AG10803 (cell line): ENCODE results near the gene DIP2A.
"Not testable (repeated sequence)": the region's sequence is repeated elsewhere in the genome, so short reads cannot be mapped to it uniquely, and the experiment has no call there.

Experiments used
- DNase-seq: peaks from one replicate; pipeline ENCODE4 v3.0.0; 2010; ENCODE audit warnings: low read depth
- H3K4me3 ChIP-seq: 2 replicates; pipeline ENCODE4 v1.5.1; 2011; ENCODE audit warnings: mild to moderate bottlenecking, low read length, control low read depth
- CTCF ChIP-seq: conservative IDR thresholded peaks from 2 replicates; pipeline ENCODE4 v1.5.1; 2011; ENCODE audit warnings: mild to moderate bottlenecking, low read length, control low read depth, inconsistent platforms

Gene DIP2A

GRCh38 chr21:46431448-46431847 lies 27.2 kb upstream of the DIP2A start:
- no peak for TF ChIP-seq CTCF
- H3K4me3 ChIP-seq: no peak overlapping the region
- DNase-seq: no peak

GRCh38 chr21:46431884-46432488 lies 26.7 kb upstream of the DIP2A start:
- H3K4me3 ChIP-seq: no peak overlapping the region
- no peak for TF ChIP-seq CTCF
- DNase-seq: no peak

- not testable (repeated sequence) for DNase-seq, H3K4me3 ChIP-seq
Observed at GRCh38 chr21:46433116-46433515, 25.6 kb upstream of the DIP2A start.

GRCh38 chr21:46434322-46434958 lies 24.3 kb upstream of the DIP2A start:
- DNase-seq: no peak
- H3K4me3 ChIP-seq: no peak overlapping the region
- TF ChIP-seq CTCF: no peak

DNA sequence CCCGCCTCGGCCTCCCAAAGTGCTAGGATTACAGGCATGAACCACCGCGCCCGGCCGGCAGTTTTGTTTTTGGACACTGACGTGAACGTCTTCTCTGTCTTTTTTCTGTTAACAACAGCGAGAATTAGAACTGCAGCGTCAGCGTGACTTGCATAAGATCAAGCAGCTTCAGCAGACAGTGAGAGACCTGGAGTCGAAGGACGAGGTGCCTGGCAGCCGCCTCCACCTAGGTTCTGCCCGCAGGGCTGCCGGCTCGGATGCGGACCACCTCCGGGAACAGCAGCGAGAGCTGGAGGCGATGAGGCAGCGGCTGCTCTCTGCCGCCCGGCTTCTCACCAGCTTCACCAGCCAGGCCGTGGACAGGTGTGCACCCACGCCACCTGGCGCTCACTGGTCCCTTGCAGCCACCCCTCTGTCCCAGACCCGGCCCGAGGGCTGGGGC lies 22.9 kb upstream of the DIP2A start:
- H3K4me3 ChIP-seq: no peak overlapping the region
- TF ChIP-seq CTCF: no peak
- DNase-seq: no peak

DNA sequence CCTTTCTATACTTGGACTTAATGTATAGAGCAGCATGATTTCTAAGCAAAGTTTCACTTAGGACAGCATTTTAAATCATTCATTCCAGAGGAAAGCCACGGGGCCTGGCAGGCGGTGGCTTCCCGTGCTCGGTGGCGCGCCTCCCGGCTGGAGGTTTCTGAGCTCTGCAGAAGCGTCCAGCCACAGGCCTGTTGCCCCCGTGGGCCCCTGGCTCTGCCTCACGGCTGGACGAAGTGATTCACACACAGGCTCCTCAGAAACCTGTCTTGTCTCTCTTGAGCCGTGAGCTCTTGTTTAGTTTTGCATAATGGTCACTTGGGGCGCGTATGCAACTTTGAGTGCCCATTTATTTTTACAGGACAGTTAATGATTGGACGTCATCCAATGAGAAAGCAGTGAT lies 22.1 kb upstream of the DIP2A start:
- no peak overlapping the region for H3K4me3 ChIP-seq
- no peak for TF ChIP-seq CTCF
- DNase-seq: no peak

- no peak for TF ChIP-seq CTCF
- no peak overlapping the region for H3K4me3 ChIP-seq
- DNase-seq: no peak
Observed at GRCh38 chr21:46437096-46437498, 21.6 kb upstream of the DIP2A start.
